ENCODE measurements around the gene MAN2A1.

MAN2A1 gene

DNA sequence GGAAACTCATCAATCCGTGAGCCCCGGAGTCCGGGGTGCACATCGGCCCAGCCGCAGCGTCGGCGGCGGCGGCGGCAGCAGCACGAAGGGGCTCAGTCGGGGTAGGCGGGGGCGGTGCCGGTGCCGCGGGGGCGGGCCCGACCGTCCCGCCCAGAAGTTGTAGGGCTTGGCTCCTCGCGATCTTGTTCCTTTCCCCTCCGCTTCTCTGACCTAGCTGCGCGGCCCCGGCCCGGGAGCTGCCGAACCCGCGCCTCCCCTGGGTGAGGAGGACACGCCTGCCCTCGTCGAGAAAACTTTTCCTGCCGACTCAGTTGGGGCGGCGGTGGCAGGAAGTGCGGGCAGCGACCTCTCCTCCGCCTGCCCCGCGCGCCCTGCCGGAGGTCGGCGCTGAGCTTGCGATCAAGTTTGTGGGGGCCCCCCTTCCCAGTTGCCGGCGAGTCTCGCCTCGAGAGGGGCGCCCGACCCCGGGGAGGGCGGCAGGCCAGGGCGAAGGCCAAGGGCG lies at the start of gene MAN2A1:
Gene MAN2A1, plus strand, starts transcription at position 188 of the 502 bp plus-strand sequence. CDS start 491 bp downstream, outside the sequence.
- no peak for DNase-seq (ENCODE audit: low read depth)

DNA sequence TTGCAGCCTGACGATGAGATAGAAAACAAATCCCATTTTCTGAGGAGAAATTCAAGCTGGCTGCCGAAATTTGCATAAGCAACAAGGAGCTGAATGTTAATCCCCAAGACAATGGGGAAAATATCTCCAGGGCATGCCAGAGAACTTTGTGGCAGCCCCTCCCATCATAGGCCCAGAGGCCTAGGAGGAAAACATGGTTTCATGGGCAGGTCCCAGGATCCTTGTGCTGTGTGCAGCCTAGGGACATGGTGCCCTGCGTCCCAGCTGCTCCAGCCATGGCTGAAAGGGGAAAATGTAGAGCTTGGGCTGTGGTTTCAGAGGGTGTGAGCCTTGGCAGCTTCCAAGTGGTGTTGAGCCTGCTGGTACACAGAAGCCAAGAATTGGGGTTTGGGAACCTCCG lies 48.8 kb upstream of the MAN2A1 start:
- no peak for DNase-seq (ENCODE audit: low read depth)

DNA sequence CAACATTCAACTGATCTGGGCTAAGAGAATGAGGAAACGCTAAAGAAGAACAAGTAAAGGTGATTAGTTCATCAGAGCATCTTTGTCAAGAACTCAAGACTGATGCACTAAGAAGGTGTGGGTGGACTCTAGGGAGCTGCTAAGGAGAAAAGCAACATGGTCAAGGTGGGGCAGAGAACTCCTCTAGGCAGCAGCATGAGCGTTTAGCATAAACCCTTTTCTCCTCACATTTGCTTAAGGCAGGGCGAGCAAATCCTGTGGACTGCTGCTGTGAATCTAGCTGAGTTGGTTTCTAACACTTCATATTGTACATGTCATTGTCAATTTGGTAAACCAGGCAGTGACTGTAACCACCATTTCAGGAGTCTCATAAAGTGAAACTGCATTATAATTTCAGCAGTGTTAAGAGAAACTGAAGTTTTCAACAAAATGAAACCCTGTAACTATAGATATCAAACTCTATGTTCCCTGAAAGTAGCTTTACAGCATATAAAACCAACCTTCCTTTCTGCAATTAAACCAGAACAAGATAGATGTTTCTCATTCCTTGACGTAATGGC lies 45.9 kb upstream of the MAN2A1 start:
- no peak for DNase-seq (ENCODE audit: low read depth)

DNA sequence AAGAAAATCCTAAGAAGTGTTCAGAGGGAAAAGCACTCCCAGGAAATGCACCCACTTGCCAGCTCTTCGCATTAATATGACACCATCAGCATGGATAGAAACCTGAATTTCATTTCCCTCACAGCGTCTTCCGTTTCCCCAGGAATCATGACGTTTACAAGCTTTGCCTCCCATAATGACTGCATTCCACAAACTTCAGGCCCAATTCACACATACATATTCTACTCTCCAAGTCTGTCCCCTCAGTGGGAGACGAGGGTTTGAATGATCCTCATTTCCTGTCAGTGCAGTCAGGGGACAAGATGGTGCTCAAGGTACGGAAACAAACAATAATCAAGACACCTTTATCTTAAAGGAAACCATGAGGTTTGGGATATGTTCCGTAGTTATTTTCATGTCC lies 44.9 kb upstream of the MAN2A1 start:
- DNase-seq (ENCODE audit: low read depth), result no peak

DNA sequence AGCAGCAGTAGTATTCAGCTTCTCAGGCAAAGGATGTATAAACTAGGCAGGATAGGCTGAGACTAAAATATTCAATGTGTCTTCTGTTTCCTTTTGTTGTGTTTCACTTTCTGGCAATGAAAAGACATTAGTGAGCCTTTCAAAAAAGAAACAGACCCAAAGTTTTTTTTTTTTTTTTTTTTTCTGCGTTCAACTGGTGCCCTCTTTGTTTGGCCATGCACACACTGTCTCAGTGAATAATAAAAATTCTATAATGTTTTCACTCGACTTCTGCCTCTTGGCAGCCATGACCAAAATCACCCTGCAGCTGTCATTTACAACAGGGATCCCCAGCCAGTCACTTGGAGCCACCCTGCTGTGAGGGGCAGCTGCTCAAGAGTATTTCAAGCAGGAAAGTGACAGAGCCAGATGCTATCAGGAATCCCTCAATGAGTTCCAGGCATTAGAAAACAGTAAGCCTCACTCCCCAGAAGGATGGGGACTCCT lies 44.0 kb upstream of the MAN2A1 start:
- no peak for DNase-seq (ENCODE audit: low read depth)

DNA sequence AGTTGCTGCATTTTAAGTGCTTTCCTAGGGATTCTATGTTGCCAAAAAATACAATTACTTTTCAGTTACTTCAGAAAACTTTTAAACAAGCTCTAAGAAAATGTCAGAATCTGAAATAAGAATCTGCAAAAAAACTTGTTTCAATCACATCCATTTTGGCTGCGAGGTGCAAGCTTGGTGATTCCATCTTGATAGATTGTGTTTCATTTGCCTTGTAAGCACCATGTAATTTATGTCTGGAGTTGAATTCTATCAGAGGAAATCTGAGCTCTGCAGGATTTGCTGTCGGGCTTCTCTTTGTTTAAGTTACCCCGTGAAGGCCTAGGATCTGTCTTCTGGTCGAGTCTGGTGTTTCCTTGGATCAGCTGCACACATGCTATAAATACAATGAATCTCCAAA lies 40.4 kb upstream of the MAN2A1 start:
- no peak for DNase-seq (ENCODE audit: low read depth)

DNA sequence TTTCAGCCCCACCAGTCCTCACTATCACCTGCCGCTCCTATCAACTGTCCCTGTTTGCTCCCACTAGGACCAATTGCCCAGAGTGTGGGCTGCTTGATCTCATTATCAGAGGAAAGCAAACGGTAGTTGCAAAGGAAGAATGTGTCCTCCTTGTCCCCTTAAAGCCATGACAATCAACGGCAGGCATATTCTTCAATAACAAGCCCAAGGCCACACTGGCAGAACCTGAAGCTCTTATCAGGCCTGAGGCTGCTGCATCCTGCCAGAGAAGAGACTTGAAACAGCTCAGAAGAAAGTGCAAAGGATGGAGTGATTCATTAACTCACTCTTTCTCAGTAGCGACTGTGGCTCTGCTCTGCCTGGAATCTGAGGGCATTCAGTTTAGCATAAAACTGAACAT lies 39.2 kb upstream of the MAN2A1 start:
- DNase-seq (ENCODE audit: low read depth), result no peak

DNA sequence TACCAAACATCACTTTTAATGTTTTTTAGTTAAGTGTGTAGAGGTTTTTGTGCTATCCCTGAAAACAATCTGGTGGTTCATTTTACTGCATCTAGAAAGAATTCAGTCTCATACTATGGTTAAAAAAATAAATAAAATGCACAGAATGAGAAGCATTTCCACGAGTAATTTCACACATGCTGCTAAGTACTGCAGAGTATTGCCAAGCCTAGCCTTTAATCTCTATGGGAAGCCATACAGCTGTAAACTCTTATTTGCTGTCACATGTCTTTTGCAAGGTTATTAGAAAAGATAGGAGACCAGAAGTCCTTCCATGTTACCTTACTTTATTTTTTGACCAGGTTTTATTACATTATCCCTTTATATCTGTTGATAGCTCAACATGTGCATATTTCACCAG lies 37.6 kb upstream of the MAN2A1 start:
- DNase-seq (ENCODE audit: low read depth), result no peak

DNA sequence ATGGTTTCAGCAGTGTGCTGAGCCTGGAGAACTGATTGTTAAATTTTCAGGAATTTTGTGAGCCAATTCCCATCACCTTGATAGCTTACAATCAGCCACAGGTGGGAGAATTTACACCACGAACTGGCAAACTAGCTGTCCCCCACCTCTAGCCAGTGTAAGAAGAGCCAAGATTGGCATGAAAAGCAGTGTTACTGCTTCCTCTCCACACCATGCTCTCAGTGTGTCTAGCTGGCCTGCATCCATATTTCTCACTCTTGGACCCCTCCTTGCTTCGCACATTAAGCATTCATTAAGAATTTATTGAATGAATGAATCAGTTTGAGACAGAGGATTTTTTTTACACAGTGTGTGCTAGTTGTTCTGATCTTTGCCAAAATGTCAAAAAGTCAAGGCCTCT lies 36.7 kb upstream of the MAN2A1 start:
- DNase-seq (ENCODE audit: low read depth), result no peak

DNA sequence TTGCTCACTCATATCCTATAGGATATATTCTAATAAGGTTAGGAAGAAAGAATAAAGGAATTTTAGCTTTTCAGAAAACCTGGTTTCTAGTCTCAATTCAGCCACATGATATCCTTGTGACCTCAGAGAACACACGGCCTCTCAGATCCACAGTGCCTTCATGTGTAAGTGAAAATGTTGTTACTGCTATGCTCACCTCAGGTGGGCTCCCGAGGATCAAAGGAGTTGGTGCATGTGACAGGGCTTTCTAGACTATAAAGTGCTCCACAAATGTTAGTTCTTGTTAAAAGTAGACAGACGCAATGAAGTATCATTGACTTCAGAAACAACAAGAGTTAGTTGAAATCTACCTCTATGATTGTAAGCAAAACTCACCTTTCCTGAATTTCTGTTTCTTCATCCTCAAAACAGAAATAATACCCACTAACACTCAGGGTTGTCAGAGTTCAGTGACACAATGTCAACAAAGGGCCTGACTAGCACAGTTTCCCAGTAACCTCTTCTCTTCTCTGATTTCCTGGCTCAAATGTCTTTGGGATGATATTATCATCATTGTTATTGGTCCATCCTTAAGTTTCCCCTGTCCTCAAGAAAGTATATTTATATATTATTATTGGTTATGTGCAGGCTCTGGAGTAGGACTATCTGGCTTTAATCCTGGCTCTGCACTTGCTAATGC lies 36.0 kb upstream of the MAN2A1 start:
- DNase-seq (ENCODE audit: low read depth), result no peak

DNA sequence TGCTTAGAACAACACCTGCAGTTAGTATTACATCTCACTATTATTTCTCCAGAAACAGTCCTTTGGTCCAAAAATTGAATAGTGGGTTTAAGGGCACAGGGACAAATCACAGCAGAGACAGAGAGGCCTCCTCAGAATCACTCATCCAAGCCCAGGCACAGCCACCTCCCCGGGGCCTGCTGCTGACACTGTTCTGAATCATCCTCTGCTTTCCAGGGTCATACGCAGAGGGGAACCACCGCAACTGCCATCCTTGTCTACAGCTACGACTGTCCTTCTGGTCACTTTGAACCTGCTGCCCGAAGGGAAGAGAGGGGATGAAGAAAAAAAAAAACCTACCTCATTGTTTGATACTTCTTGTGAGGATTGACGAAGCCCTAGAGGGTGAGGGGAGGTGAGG lies 35.3 kb upstream of the MAN2A1 start:
- DNase-seq (ENCODE audit: low read depth), result no peak

DNA sequence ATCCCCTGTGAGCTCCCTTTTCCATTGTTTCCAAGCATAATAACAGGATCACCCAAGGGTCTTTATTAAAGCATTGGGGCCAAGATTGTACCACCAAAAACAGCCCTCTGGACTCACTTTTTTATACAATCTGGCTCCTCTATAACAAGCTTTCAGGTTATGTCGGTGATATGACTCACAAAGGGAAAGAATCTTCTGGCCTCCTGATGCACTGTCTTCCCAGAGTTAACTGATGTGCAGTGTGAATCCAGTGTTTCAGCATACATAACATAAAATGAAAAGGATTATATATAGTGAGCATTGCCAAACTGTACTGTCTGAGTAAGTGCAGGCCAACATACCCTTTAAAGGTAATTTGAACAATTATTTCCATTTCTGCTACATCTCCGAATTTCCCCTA lies 33.9 kb upstream of the MAN2A1 start:
- no peak for DNase-seq (ENCODE audit: low read depth)

DNA sequence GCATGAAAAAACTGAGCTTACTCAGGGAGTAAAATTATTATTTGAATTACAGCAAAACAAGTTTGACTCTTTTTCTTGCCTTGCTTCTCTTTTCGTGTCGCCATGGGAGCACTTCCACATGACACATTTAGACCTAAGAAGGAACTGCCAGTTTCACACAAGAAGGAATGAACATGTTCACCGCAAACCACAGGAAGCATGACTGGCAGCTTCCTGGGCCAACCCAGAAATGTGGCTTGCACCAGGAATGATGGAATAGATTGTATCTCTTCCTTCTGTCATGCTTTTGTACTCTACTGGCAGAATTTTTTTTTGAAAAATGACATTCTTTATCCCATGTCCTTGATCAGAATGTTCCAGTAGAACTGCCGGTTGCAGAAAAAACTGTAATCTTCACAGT lies 32.9 kb upstream of the MAN2A1 start:
- DNase-seq (ENCODE audit: low read depth), result peak; percentile 68

DNA sequence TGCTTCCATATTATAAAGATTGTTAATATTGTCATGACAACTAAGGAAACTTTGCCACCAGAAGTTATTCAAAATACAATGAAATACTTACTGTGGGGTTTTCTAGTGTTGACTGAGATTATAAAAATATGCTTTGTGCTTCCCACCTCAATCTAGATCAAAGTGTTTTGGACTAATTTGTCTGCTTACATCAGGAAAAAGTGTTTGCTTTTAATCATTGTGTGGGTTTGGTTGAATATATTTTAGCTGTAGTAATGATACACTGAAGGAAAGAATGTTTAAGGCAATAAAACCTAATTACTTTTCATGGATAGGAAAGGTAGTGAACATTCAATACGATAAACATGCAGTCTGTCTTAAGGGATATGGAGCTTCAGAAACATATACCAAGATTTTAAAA lies 29.8 kb upstream of the MAN2A1 start:
- DNase-seq (ENCODE audit: low read depth), result no peak

DNA sequence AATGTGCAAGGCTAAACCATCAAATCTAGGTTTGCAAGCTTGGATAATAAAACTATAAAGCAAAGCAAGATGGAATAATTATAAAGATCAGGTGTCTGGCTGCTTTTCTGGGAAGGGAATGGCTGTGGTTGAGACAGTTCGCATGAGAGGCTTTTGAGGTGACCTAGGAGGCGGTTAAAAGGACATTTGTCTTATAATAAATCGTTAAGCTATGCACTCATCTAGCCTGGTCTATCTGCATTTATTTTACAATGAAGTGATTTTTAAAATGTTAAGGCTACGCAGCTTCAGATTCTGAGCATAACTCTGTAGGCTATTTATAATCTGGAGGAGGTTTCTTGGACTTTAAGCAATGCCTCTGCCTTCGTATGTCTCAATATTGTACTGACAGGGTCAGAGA lies 29.4 kb upstream of the MAN2A1 start:
- DNase-seq (ENCODE audit: low read depth), result no peak

DNA sequence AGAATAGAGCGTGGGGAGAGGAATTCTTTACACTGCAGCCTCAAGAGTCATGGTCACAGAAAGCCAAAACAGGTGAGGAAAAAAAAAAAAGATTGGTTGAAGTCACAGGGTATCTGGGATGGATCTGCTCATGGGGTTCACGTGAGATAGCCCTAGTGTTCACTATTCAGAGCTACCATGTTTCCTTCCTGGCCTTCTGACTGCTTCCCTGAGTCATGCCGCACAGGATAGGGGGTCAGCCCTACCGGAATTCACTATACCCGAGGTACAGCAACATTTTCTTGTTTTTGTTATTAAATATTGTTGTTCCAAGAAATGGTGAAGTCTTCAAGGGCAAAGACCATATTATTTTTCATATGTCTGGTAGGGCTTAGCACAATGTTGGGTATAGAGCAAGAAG lies 21.5 kb upstream of the MAN2A1 start:
- no peak for DNase-seq (ENCODE audit: low read depth)

DNA sequence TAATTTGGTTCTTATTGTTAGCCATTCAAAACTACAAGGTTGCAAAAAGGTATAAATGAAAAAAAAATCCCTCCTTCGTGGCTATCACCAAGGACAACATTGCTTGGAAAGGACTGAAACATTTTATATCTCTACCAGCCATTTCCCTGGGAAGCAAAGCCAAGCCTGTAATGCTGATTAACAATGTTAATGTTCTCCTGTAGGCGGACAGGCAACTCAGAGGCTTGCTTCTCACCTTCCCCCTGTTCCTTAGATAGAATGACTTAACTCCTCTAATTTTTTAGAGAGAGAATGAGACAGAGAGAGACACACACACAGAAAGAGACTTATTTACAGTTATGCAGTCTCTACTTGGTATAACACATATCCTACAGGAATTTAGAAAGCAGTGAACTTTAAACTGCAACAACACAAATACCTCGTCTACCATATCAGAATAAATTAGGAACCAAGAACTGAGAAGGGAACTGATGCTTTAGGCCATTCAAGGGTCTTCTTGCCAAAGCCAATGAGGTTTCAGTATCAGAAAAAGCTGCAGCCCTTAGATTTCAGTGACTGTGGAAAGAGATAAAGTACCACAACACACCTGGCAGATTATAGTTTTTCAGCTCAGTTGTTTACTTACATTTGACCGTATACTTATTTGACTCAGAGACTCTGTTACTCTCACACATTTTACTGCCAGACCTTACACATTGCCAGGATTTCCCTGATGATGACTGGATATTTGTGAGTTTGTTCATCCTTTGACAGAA lies 20.9 kb upstream of the MAN2A1 start:
- no peak for DNase-seq (ENCODE audit: low read depth)

DNA sequence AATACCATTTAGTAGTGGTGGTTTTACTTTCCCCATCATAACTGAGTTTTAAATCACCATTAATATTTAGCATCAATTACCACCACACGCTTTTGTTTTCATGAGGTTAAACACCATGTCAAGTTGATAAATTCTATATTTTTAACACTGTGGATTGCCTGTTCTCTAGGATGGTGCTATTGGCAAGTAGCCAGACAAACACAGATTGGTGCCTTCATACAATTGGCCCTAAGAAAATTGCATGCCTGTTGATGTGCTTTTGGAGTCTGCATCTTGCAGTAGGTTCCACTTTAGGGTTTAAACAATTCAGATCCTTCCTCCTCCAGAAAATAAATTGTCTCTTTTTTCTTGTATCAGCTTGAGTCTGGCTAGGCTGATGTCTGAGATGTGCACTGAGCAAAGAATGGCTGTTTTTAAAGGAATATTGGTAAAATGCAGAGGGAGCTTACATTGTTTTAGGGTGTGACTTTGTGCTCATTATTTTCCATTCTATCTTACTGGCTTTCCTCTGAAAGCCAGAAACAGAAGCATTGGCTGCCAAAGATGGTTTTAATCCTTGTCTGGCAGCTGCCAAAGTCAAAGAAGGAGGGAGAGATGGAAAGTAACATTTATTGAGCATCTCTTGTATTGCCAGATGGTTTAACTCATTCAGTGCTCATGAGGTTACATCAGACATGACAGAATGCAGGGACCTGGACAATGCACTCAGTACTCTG lies 19.6 kb upstream of the MAN2A1 start:
- no peak for DNase-seq (ENCODE audit: low read depth)

DNA sequence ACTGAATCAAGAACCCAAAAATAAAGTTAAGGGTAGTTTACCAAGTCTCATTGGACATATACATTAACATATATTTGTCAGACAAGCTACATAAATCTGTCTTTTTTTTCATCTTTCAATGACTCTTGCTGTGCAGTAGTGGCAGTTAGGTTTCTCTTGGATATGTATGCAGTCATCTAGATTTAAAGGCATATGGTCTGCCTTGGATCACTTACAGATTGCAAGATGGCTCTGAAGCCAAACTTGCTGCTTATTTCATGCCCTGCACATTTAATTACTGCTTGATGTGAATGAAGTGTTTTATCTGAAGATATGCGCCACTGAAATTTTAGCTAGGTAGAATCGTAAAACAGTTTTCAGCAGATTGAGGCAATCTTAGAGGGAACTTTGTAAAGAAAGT lies 18.6 kb upstream of the MAN2A1 start:
- DNase-seq (ENCODE audit: low read depth), result no peak

DNA sequence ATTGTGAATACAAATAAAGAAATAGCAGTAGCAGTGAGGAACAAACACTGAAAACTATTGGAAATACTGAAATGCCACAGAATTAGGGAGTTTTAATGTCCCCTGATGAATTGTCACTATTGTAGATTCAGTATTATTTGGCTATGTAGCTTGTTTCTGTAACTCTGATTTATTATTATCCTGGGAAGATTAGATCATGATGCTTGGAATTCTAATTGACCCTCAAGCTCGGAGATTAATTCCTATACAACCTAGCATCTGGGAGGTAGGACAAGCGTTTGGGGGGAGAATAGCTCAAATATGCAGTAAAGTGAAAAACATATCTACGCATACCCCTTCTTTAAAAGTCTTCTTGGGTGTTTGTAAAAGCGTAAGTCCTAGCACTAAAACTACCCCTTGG lies 15.1 kb upstream of the MAN2A1 start:
- no peak for DNase-seq (ENCODE audit: low read depth)

DNA sequence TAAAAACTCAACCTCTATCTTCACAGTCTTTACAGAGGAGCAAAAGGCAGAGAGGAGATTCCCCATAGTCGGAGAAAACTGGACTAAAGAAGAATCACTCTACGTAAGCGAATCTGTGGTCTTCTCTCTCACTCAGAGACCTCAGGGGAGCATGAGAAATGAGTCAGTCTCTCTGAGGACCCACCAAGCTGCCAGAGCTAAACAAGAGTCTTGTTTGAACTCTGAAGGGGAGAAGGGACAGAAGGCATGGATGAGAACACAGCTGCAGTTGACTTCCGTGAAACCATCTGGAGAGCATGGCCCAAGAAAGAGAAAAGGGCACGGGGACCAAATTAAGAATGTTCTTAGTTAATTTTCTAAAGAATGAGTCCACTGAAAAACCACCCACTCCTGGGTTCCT lies 12.8 kb upstream of the MAN2A1 start:
- DNase-seq (ENCODE audit: low read depth), result no peak

DNA sequence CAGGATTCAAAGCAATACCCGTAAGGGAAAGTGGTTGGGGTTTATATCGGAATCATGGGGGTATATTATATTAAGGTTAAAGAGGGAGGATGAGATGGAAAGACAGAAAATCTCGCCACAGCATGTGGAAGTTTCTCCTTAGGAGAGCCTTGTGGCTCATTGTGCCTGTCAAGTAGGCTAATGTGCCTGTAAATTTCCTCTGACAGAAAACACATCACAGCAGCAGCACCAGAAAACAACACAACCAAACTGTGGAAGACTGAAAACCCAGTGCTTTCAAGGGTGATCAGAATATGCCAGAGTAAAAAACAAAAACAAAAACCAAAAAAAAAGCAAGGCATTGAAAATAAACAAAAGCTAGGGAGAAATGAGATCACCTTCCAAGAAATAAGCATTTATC lies 11.3 kb upstream of the MAN2A1 start:
- DNase-seq (ENCODE audit: low read depth), result no peak

DNA sequence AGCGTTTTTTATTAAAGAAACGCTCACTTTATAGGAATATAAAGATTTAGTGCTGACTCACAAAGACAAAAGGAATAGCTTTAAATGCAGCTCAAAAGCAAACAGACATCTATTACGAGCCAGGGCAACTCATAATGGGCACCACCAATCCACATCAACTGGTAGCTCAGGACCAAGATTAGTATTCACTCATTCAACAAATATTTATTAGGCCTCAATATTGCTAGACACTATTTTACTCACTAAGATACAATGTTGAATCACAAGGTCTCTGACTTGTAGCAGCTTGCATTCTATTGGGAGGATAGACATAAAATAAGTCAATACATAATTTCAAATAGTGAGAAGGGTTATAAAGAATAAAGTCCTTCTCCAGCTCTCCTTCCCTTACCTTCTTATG lies 8.0 kb upstream of the MAN2A1 start:
- no peak for DNase-seq (ENCODE audit: low read depth)
